H1 (cell line): ENCODE results near the gene TNPO3. TPM values are rescaled to one million over a fixed set of nuclear protein-coding genes. Genes with fewer than 3 reads are reported as not detected.

Experiments
- CTCF ChIA-PET: fragments of 300-600 bp; sonication (Branson Sonifier 250); formaldehyde crosslinking; loops from one replicate; lab custom pipeline; 2021; ENCODE audit not compliant: partially characterized antibody; lab: Charles Lee
- POLR2A ChIA-PET: fragments of 300-600 bp; sonication (Branson Sonifier 250); formaldehyde crosslinking; loops from one replicate; lab custom pipeline; 2021; ENCODE audit warnings: inconsistent platforms; ENCODE audit not compliant: partially characterized antibody; lab: Charles Lee
- DNase-seq, 2 experiments: peaks; one replicate each; pipeline versions ENCODE4 v3.0.0 to v3.0.0-alpha.2; 2010 to 2022; ENCODE audit warnings: low spot score in 2 of 2, low read depth in 1 of 2, mixed read lengths in 1 of 2
- FAIRE-seq: peaks from 2 replicates; lab custom pipeline; 2011; peaks lifted over from hg19 to GRCh38; lab: Jason Lieb, UNC
- H2AFZ ChIP-seq: 2 replicates; pipeline ENCODE4 v1.8.1; 2012; ENCODE audit warnings: low read length, inconsistent platforms
- H2AK5ac ChIP-seq: 2 replicates; pipeline ENCODE4 v1.6.1; 2013; ENCODE audit warnings: low read depth, low read length
- H2BK120ac ChIP-seq: replicated peaks from 2 replicates; pipeline ENCODE3; 2013; ENCODE audit warnings: low read depth, low read length, inconsistent platforms
- H2BK12ac ChIP-seq: 2 replicates; pipeline ENCODE4 v1.6.1; 2013; ENCODE audit warnings: low read depth, low read length
- H2BK15ac ChIP-seq: 2 replicates; pipeline ENCODE4 v1.6.1; 2013; ENCODE audit warnings: low read length
- H2BK20ac ChIP-seq: 2 replicates; pipeline ENCODE4 v1.6.1; 2013; ENCODE audit warnings: low read length
- H2BK5ac ChIP-seq: 2 replicates; pipeline ENCODE4 v1.6.1; 2013; ENCODE audit warnings: low read depth, low read length
- H3K14ac ChIP-seq: 2 replicates; pipeline ENCODE4 v1.6.1; 2013; ENCODE audit warnings: inconsistent platforms; ENCODE audit not compliant: insufficient read length
- H3K18ac ChIP-seq: 2 replicates; pipeline ENCODE4 v1.6.1; 2013; ENCODE audit warnings: low read length; ENCODE audit errors: extremely low read depth
- H3K23ac ChIP-seq: 2 replicates; pipeline ENCODE4 v1.6.1; 2013; ENCODE audit warnings: inconsistent platforms; ENCODE audit not compliant: insufficient read length
- H3K23me2 ChIP-seq: 2 replicates; pipeline ENCODE4 v1.6.1; 2013; ENCODE audit warnings: low read depth, low read length
- H3K27ac ChIP-seq: 2 replicates; pipeline ENCODE4 v1.6.1; 2011; ENCODE audit warnings: low read depth, low read length, inconsistent platforms
- H3K27me3 ChIP-seq, 4 experiments: replicated peaks in 1 of 4; 1 replicate in 1 of 4; 2 replicates in 3 of 4; pipeline versions ENCODE4 v1.6.1 to v1.8.1; 2011 to 2013; ENCODE audit warnings: low read length in 3 of 4, mild to moderate bottlenecking in 3 of 4, inconsistent platforms in 2 of 4, mixed read lengths in 2 of 4, moderate library complexity in 1 of 4; ENCODE audit not compliant: control insufficient read depth in 3 of 4, insufficient read depth in 3 of 4; ENCODE audit errors: extremely low read depth in 1 of 4
- H3K36me3 ChIP-seq, 4 experiments: 2 replicates each; pipeline versions ENCODE4 v1.6.1 to v1.8.1; 2011 to 2013; ENCODE audit warnings: mild to moderate bottlenecking in 4 of 4, low read length in 3 of 4, moderate library complexity in 2 of 4, control low read depth in 1 of 4, inconsistent platforms in 1 of 4; ENCODE audit not compliant: insufficient read depth in 4 of 4, control insufficient read depth in 2 of 4
- H3K4ac ChIP-seq: replicated peaks from 2 replicates; pipeline ENCODE3; 2013; ENCODE audit warnings: low read length, low read depth, mixed read lengths, inconsistent platforms; ENCODE audit not compliant: insufficient read length
- H3K4me1 ChIP-seq, 4 experiments: replicated peaks in 1 of 4; 1 replicate in 1 of 4; 2 replicates in 3 of 4; pipeline versions ENCODE4 v1.6.1 to v1.8.1; 2011 to 2013; ENCODE audit warnings: low read length in 3 of 4, inconsistent platforms in 2 of 4, mixed read lengths in 1 of 4; ENCODE audit not compliant: insufficient read depth in 4 of 4, control insufficient read depth in 3 of 4
- H3K4me2 ChIP-seq, 2 experiments: 2 replicates each; pipeline versions ENCODE4 v1.6.1 to v1.8.1; 2011 to 2013; ENCODE audit warnings: low read depth in 2 of 2, low read length in 2 of 2, control low read depth in 1 of 2, inconsistent platforms in 1 of 2, mild to moderate bottlenecking in 1 of 2; ENCODE audit not compliant: insufficient read depth in 1 of 2
- H3K4me3 ChIP-seq, 4 experiments: fragments of 200-600, 300-600 bp in 1 of 4; sonication (generic), shearing (Covaris generic), sonication (Bioruptor Twin) in 1 of 4; 2 replicates each; pipeline versions ENCODE4 v1.5.1 to v1.8.1; 2011 to 2016; ENCODE audit warnings: low read length in 4 of 4, low read depth in 3 of 4, control low read depth in 2 of 4, inconsistent platforms in 2 of 4, mild to moderate bottlenecking in 2 of 4, mixed read lengths in 1 of 4, moderate library complexity in 1 of 4; ENCODE audit not compliant: insufficient read depth in 2 of 4; ENCODE audit errors: extremely low read depth in 1 of 4
- H3K56ac ChIP-seq: replicated peaks from 2 replicates; pipeline ENCODE3; 2013; ENCODE audit warnings: low read depth, mild to moderate bottlenecking, mixed read lengths, low read length, inconsistent platforms; ENCODE audit not compliant: insufficient read length
- H3K79me1 ChIP-seq: 2 replicates; pipeline ENCODE4 v1.6.1; 2013; ENCODE audit warnings: low read depth, low read length, control low read depth
- H3K79me2 ChIP-seq, 2 experiments: 2 replicates each; pipeline versions ENCODE4 v1.6.1 to v1.8.1; 2012 to 2013; ENCODE audit warnings: low read length in 2 of 2, mild to moderate bottlenecking in 2 of 2, inconsistent platforms in 1 of 2; ENCODE audit not compliant: insufficient read depth in 2 of 2, control insufficient read depth in 1 of 2
- H3K9ac ChIP-seq, 4 experiments: replicated peaks in 1 of 4; 1 replicate in 1 of 4; 2 replicates in 3 of 4; pipeline versions ENCODE4 v1.6.1 to v1.8.1; 2011 to 2013; ENCODE audit warnings: low read depth in 3 of 4, low read length in 3 of 4, control low read depth in 2 of 4, mild to moderate bottlenecking in 2 of 4, moderate library complexity in 2 of 4, inconsistent platforms in 1 of 4; ENCODE audit errors: extremely low read depth in 1 of 4
- H3K9me3 ChIP-seq, 2 experiments: 2 replicates each; pipeline versions ENCODE4 v1.6.1 to v1.8.1; 2012 to 2013; ENCODE audit warnings: mild to moderate bottlenecking in 2 of 2, moderate library complexity in 2 of 2, control low read depth in 1 of 2, inconsistent platforms in 1 of 2, low read depth in 1 of 2, low read length in 1 of 2, mixed read lengths in 1 of 2; ENCODE audit not compliant: insufficient read depth in 2 of 2
- H4K20me1 ChIP-seq, 2 experiments: replicated peaks in 1 of 2; 2 replicates each; pipeline versions ENCODE3 to v1.8.1; 2011 to 2013; ENCODE audit warnings: inconsistent platforms in 2 of 2, low read length in 2 of 2, mild to moderate bottlenecking in 1 of 2; ENCODE audit not compliant: insufficient read depth in 2 of 2, control insufficient read depth in 1 of 2
- H4K5ac ChIP-seq: 2 replicates; pipeline ENCODE4 v1.6.1; 2013; ENCODE audit warnings: low read length, low read depth, mixed read lengths, inconsistent platforms; ENCODE audit not compliant: insufficient read length
- H4K8ac ChIP-seq: 2 replicates; pipeline ENCODE4 v1.8.0; 2013; ENCODE audit warnings: mild to moderate bottlenecking, moderate library complexity, low read length, inconsistent platforms; ENCODE audit not compliant: insufficient read depth; ENCODE audit errors: extremely low read depth
- H4K91ac ChIP-seq: replicated peaks from 2 replicates; pipeline ENCODE3; 2013; ENCODE audit warnings: low read length, mixed read lengths, inconsistent platforms; ENCODE audit not compliant: insufficient read length
- CTCF ChIP-seq, 3 experiments: IDR thresholded peaks; 1 replicate in 2 of 3; 2 replicates in 1 of 3; pipeline versions ENCODE4 v1.5.1 to v1.6.1; 2011; ENCODE audit warnings: low read length in 3 of 3, mild to moderate bottlenecking in 3 of 3, inconsistent platforms in 2 of 3, low read depth in 1 of 3, moderate library complexity in 1 of 3; ENCODE audit not compliant: insufficient read depth in 1 of 3; ENCODE audit errors: control extremely low read depth in 1 of 3
- SP1 ChIP-seq: IDR thresholded peaks from 2 replicates; pipeline ENCODE4 v1.6.1; 2011; ENCODE audit warnings: low read depth, low read length
- WGBS, 2 experiments: shearing (Covaris generic) in 1 of 2; methylation state at CpG; one replicate each; pipeline versions ENCODE4 v1.1.6 to v1.1.7; 2013 to 2015; ENCODE audit warnings: low lambda C conversion rate in 2 of 2, mixed read lengths in 2 of 2, inconsistent platforms in 1 of 2, low coverage in 1 of 2, missing lambda C conversion rate in 1 of 2; ENCODE audit not compliant: insufficient replicate concordance in 2 of 2, insufficient coverage in 1 of 2, insufficient read length in 1 of 2; ENCODE audit errors: extremely low coverage in 1 of 2, missing lambda C conversion rate in 1 of 2; 5-methylcytosine and 5-hydroxymethylcytosine counted together
- polyA plus RNA-seq, 7 experiments: library from polyadenylated mRNA; depleted of rRNA in 3 of 7; stranded (reverse) in 5 of 7; unstranded in 2 of 7; fragments of >200 nt in 5 of 7; fragments of 200-250 nt in 2 of 7; gene quantifications; 1 replicate in 5 of 7; 2 replicates in 1 of 7; 4 replicates in 1 of 7; pipeline versions ENCODE4 v1.2.1 to v1.2.3, GENCODE V29; 2011 to 2013; ENCODE audit warnings: missing spikeins in 2 of 7, mixed read lengths in 2 of 7
- total RNA-seq: library from RNA; stranded (reverse); fragmentation: NEBNext Ultra II Directional; extraction: Animal tissue kit (Norgen Biotek cat#: 25700); gene quantifications from 2 replicates; pipeline ENCODE4 v1.2.1, GENCODE V29; 2021

The TNPO3 gene
- total and polyA plus RNA-seq, 2 of the 8 experiments (the other 6 are each of a cell fraction or from before 2014, with no cell fraction given): 67.6 to 99.2 TPM

- Histone ChIP-seq H3K9ac (no peak overlapping the region), H3K27me3 (peaks cover 0 to 5% (median 2%) of the 10 kb centered on the region in 4 experiments; a peak in 1 of 7 replicates), H4K5ac (no peak overlapping the region), H3K36me3 (no peaks in the 10 kb centered on the region), H2AK5ac (no peak overlapping the region), H2BK120ac (no peak overlapping the region), H3K4me3 (no peak overlapping the region), H3K27ac (no peak overlapping the region), H3K56ac (no peak overlapping the region), H3K4me2 (no peak overlapping the region), H3K23ac (no peak overlapping the region), H3K4ac (no peak overlapping the region), H3K79me2 (no peaks in the 10 kb centered on the region), H4K8ac (no peak overlapping the region; the same call in 1 of the 2 replicates), H3K23me2 (no peaks in the 10 kb centered on the region), H2BK20ac (no peak overlapping the region), H2AFZ (no peak overlapping the region), H3K18ac (no peak overlapping the region), H4K91ac (no peak overlapping the region), H4K20me1 (no peaks in the 10 kb centered on the region), H2BK15ac (no peak overlapping the region), H3K9me3 (peaks cover 5% of the 10 kb centered on the region in 2 experiments; a peak in 2 of 4 replicates), H3K14ac (no peak overlapping the region), H3K4me1 (peaks cover 0 to 3% (median 0%) of the 10 kb centered on the region in 4 experiments; a peak in 1 of 7 replicates), H3K79me1 (no peaks in the 10 kb centered on the region), H2BK5ac (no peak overlapping the region), H2BK12ac (no peak overlapping the region)
- TF ChIP-seq SP1 (no peak), CTCF (IDR thresholded peaks at IDR 0.05; ENCODE audit: control extremely low read depth in 1 of 3, insufficient read depth in 1 of 3, low read depth in 1 of 3, low read length in 3 of 3) (peak in 2 of 3 experiments; percentile 12 to 22; a peak in 2 of 4 replicates)
- WGBS, 2 experiments: 87% methylated on average over 8 of the region's 8 CpGs; no CpG with 5 or more reads in 1 of the 2 experiments
- DNase-seq (no peak), FAIRE-seq (no peak)
- POLR2A ChIA-PET: no interaction called here
- CTCF ChIA-PET: interaction anchor here (0.9 to 2.3 kb wide), 4 partner anchors 10 to 27 kb away, joined by 3 to 9 read pairs (median 6); no protein-coding TSS in a partner anchor
Measured at GRCh38 chr7:128928159-128928813, 126.6 kb downstream of the TNPO3 start.
